ENCODE measurements around the gene ITGA2B. TPM values are rescaled to one million over a fixed set of nuclear protein-coding genes. Genes with fewer than 3 reads are reported as not detected.
"Not testable (repeated sequence)": the region's sequence is repeated elsewhere in the genome, so short reads cannot be mapped to it uniquely, and the experiment has no call there.

The ITGA2B gene
- polyA plus RNA-seq, 1 donor, result 2.9 TPM

- DNase-seq (ENCODE audit: low read depth), result no peak
Observed at GRCh38 chr17:44352828-44353671, 36.4 kb downstream of the ITGA2B start.

GRCh38 chr17:44351961-44352827, 37.3 kb downstream of the ITGA2B start:
- DNase-seq (ENCODE audit: low read depth), result no peak

- DNase-seq (ENCODE audit: low read depth), result no peak
Observed at GRCh38 chr17:44351464-44351863, 38.0 kb downstream of the ITGA2B start.

- no peak for DNase-seq (ENCODE audit: low read depth)
Observed at GRCh38 chr17:44350733-44351226, 38.7 kb downstream of the ITGA2B start.

- DNase-seq (ENCODE audit: low read depth), result no peak
Observed at GRCh38 chr17:44349553-44350070, 39.8 kb downstream of the ITGA2B start.

GRCh38 chr17:44348988-44349364, 40.5 kb downstream of the ITGA2B start:
- no peak for DNase-seq (ENCODE audit: low read depth)

- DNase-seq (ENCODE audit: low read depth), result no peak
Observed at GRCh38 chr17:44348234-44348987, 41.0 kb downstream of the ITGA2B start.

- not testable (repeated sequence) for DNase-seq (ENCODE audit: low read depth)
Observed at GRCh38 chr17:44347206-44348055, 42.0 kb downstream of the ITGA2B start.

GRCh38 chr17:44346064-44346844, 43.2 kb downstream of the ITGA2B start:
- DNase-seq (ENCODE audit: low read depth), result no peak

GRCh38 chr17:44345454-44346026, 43.9 kb downstream of the ITGA2B start:
- no peak for DNase-seq (ENCODE audit: low read depth)

GRCh38 chr17:44344939-44345453, 44.5 kb downstream of the ITGA2B start, which contains the start of gene GRN:
Gene GRN (plus strand): TSS chr17:44345302. CDS start chr17:44349165, 3,863 bp downstream.
- peak; percentile 97 for DNase-seq (ENCODE audit: low read depth)

GRCh38 chr17:44343510-44344209, 45.8 kb downstream of the ITGA2B start:
- DNase-seq (ENCODE audit: low read depth), result no peak

GRCh38 chr17:44340553-44340952, 48.9 kb downstream of the ITGA2B start:
- not testable (repeated sequence) for DNase-seq (ENCODE audit: low read depth)

- no peak for DNase-seq (ENCODE audit: low read depth)
Observed at GRCh38 chr17:44338702-44339101, 50.7 kb downstream of the ITGA2B start.

GRCh38 chr17:44335968-44336367, 53.5 kb downstream of the ITGA2B start:
- DNase-seq (ENCODE audit: low read depth), result no peak

- no peak for DNase-seq (ENCODE audit: low read depth)
Observed at GRCh38 chr17:44335564-44335963, 53.9 kb downstream of the ITGA2B start.

- DNase-seq (ENCODE audit: low read depth), result no peak
Observed at GRCh38 chr17:44334727-44335126, 54.7 kb downstream of the ITGA2B start.

- no peak for DNase-seq (ENCODE audit: low read depth)
Observed at GRCh38 chr17:44334315-44334714, 55.1 kb downstream of the ITGA2B start.

All from forelimb muscle (tissue), 1 donor.